ENCODE measurements around the gene CD5L.

CD5L gene

DNA sequence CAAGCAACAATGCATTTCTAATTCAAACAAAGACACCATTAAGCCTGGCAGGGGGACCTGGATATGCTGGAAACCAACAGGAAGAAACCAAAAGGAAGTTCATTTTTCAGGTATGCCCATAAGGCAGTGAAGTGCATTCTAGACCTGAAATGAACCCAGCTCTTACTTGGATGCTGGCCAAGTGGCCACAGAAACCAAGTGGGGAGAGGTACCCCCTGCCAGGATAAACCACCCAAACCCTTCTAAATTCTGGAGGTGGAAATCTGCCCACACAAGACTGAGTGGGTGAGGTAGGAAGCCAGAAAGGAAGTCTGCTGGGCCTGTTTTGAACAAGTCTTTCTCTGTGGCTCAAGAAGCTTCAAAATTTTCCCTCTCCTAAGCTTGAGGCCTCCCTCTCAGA lies 2.6 kb downstream of the CD5L start:
- H3K4me1 ChIP-seq (ENCODE audit: control insufficient read depth, insufficient read depth, low read length) = no peaks in the 10 kb centered on the region
- no peaks in the 10 kb centered on the region for H3K27me3 ChIP-seq (ENCODE audit: control insufficient read depth, insufficient read depth, low read length)
- H3K36me3 ChIP-seq (ENCODE audit: control insufficient read depth, insufficient read depth, low read length) = no peaks in the 10 kb centered on the region
- no peak overlapping the region for H3K4me3 ChIP-seq (ENCODE audit: low read length)
- H3K9ac ChIP-seq (ENCODE audit: low read length) = no peak overlapping the region
- no peaks in the 10 kb centered on the region for H3K9me3 ChIP-seq (ENCODE audit: control insufficient read depth, low read length)

DNA sequence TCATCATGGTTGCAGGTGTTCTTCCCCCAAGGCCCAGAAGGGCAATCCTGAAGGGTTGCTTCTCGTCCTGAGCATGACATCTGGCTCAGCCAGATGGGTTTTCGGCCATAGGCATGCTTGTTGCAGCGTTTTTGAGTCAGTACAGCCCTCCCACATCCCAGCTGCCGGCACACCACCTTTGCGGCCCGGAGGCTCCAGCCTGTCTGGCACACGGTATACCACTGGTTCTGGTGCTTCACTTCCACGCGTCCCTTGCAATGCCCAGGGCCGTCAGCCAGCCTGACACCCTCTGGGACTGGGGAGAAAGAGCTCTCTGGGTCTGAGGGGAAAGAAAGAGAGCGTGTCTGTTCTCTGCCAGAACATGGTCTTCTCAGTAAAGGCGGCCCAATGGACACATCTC lies 7.2 kb downstream of the CD5L start:
- Histone ChIP-seq H3K4me3 (ENCODE audit: low read length) (no peak overlapping the region), H3K9me3 (ENCODE audit: control insufficient read depth, low read length) (no peaks in the 10 kb centered on the region), H3K27me3 (ENCODE audit: control insufficient read depth, insufficient read depth, low read length) (no peaks in the 10 kb centered on the region), H3K36me3 (ENCODE audit: control insufficient read depth, insufficient read depth, low read length) (no peaks in the 10 kb centered on the region), H3K9ac (ENCODE audit: low read length) (no peak overlapping the region), H3K4me1 (ENCODE audit: control insufficient read depth, insufficient read depth, low read length) (no peaks in the 10 kb centered on the region)

DNA sequence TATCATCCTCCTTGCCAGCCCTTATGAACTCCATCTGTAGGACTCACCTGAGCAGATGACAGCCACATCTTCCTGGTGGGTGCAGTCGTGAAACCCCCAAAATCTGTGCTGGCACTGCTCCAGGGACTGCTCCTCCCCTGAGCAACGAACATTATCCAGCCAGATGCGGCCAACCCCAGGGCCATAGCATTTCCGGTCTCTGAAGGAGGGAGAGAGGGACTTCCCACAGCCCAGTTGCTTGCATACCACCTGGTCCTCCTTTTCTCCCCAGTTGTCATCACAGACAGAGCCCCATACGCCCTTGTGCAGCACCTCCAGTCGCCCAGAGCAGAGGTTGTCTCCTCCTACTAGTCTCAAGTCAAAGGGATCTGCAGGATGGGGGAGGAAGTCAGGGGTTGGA lies 8.5 kb downstream of the CD5L start:
- H3K4me3 ChIP-seq (ENCODE audit: low read length) = no peak overlapping the region
- H3K9me3 ChIP-seq (ENCODE audit: control insufficient read depth, low read length) = no peaks in the 10 kb centered on the region
- H3K36me3 ChIP-seq (ENCODE audit: control insufficient read depth, insufficient read depth, low read length) = no peaks in the 10 kb centered on the region
- H3K27me3 ChIP-seq (ENCODE audit: control insufficient read depth, insufficient read depth, low read length) = no peaks in the 10 kb centered on the region
- H3K9ac ChIP-seq (ENCODE audit: low read length) = no peak overlapping the region
- H3K4me1 ChIP-seq (ENCODE audit: control insufficient read depth, insufficient read depth, low read length) = no peaks in the 10 kb centered on the region

DNA sequence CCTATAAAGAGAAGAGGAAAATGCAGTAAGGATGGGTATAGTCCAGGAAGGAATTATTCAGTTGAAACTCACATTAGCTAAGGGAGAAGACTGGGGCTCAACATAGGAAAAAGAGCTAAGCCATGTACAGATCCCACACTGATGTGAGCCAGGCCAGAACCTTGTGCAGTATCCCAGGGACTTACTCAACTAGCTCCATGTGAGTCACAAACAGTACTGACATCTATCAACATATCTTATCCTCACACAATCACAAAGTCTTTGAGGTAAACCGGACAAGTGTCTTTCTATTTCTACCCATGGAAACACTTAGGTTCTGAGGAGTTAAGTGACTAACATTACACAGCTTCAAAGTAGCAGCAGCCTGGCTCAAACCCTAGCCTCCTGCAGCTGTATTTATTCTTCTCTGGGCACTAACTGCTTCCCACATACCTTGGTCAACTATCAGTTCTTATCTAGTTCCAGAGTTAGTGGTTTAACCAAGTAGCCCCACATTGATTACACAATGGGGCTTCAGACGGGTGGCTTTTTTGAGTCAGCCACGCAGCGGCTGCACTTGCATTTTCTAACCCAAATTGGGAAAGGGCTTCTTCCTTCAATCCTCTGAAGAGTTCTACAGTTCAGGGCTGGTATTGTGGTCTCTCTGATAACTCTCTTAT lies 9.5 kb downstream of the CD5L start:
- Histone ChIP-seq H3K9me3 (ENCODE audit: control insufficient read depth, low read length) (no peaks in the 10 kb centered on the region), H3K27me3 (ENCODE audit: control insufficient read depth, insufficient read depth, low read length) (no peaks in the 10 kb centered on the region), H3K4me1 (ENCODE audit: control insufficient read depth, insufficient read depth, low read length) (no peaks in the 10 kb centered on the region), H3K4me3 (ENCODE audit: low read length) (no peak overlapping the region), H3K9ac (ENCODE audit: low read length) (no peak overlapping the region), H3K36me3 (ENCODE audit: control insufficient read depth, insufficient read depth, low read length) (no peaks in the 10 kb centered on the region)

DNA sequence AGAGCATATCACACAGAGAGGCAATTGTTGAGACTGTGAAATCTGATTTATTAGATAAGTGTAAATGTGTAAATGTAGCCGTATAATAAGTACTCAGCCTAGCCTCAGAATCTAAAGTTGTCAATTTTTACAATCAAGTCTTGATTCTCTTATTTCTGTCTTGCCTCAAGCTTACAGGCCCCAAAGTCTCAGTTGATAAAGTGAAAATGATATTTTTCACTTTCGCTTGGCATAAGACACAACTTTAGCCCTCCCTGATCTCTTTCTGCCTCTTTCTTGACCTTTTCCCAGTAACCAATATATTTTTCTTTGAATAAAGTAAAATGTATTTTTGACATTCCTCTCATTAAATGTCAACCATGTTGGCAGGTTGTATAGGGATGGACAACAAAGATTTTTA lies 10.7 kb downstream of the CD5L start:
- no peak overlapping the region for H3K4me3 ChIP-seq (ENCODE audit: low read length)
- no peaks in the 10 kb centered on the region for H3K4me1 ChIP-seq (ENCODE audit: control insufficient read depth, insufficient read depth, low read length)
- no peaks in the 10 kb centered on the region for H3K36me3 ChIP-seq (ENCODE audit: control insufficient read depth, insufficient read depth, low read length)
- H3K27me3 ChIP-seq (ENCODE audit: control insufficient read depth, insufficient read depth, low read length) = no peaks in the 10 kb centered on the region
- no peak overlapping the region for H3K9ac ChIP-seq (ENCODE audit: low read length)
- H3K9me3 ChIP-seq (ENCODE audit: control insufficient read depth, low read length) = no peaks in the 10 kb centered on the region

DNA sequence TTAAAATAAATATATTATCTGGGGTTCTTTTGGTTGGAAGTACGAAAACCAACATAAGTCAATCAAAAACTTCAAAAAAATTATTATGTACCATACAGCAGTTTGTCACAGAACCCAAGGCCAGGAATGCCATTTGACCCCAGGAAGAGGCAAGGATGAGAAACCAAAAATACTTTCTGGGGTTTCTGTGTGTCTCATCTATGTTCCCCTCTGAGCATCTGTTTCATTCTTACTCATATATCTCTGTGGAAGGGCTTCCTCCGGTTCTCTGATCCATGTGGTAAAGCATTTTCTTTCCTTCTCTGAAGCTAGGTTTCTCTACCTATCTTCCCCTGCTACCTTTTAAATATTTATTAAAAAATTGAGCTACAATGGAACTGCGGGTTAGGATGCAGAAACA lies 11.9 kb downstream of the CD5L start:
- Histone ChIP-seq H3K36me3 (ENCODE audit: control insufficient read depth, insufficient read depth, low read length) (no peaks in the 10 kb centered on the region), H3K4me1 (ENCODE audit: control insufficient read depth, insufficient read depth, low read length) (no peaks in the 10 kb centered on the region), H3K27me3 (ENCODE audit: control insufficient read depth, insufficient read depth, low read length) (no peaks in the 10 kb centered on the region), H3K4me3 (ENCODE audit: low read length) (no peak overlapping the region), H3K9ac (ENCODE audit: low read length) (no peak overlapping the region), H3K9me3 (ENCODE audit: control insufficient read depth, low read length) (no peaks in the 10 kb centered on the region)

DNA sequence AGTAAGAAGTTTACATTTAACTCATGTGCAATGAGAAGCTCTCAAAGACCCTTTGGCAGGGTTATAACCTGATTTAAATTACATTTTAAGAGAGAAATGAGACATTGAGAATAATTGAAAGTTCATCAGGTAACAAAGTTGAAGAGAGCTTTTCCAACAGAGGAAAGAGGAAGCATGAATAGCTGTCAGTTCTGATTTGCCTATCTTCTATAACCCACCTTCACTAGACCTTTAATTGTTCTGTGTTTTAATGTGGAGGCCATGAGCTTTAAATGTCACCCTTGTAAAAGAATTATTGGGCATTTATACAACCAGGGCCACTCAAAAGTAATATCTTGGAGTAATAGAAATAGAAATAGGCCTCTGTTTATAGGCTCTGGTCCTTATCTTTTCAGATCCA lies 12.4 kb downstream of the CD5L start:
- Histone ChIP-seq H3K4me1 (ENCODE audit: control insufficient read depth, insufficient read depth, low read length) (no peaks in the 10 kb centered on the region), H3K27me3 (ENCODE audit: control insufficient read depth, insufficient read depth, low read length) (no peaks in the 10 kb centered on the region), H3K9ac (ENCODE audit: low read length) (no peak overlapping the region), H3K9me3 (ENCODE audit: control insufficient read depth, low read length) (no peaks in the 10 kb centered on the region), H3K36me3 (ENCODE audit: control insufficient read depth, insufficient read depth, low read length) (no peaks in the 10 kb centered on the region), H3K4me3 (ENCODE audit: low read length) (no peak overlapping the region)

DNA sequence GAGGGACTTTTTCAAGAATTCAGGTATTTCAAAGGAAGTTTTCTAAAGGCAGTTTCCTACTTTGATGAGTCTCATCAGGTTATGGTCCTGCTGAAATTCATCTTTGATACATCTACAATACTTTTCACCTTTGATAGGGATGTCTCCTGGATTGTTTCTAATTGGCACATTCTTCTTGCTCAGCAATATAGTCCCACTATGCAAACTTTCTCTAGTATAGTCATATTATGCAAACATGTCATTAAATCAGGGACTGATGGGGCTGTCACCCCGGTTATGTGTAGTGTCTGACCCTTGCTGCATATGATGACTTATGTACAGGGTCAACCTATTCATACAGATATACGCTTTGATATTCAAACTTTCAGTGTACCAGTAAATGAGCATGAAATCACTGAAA lies 21.3 kb downstream of the CD5L start:
- Histone ChIP-seq H3K4me1 (ENCODE audit: control insufficient read depth, insufficient read depth, low read length) (no peaks in the 10 kb centered on the region), H3K4me3 (ENCODE audit: low read length) (no peak overlapping the region), H3K9me3 (ENCODE audit: control insufficient read depth, low read length) (no peaks in the 10 kb centered on the region), H3K9ac (ENCODE audit: low read length) (no peak overlapping the region), H3K36me3 (ENCODE audit: control insufficient read depth, insufficient read depth, low read length) (no peaks in the 10 kb centered on the region), H3K27me3 (ENCODE audit: control insufficient read depth, insufficient read depth, low read length) (no peaks in the 10 kb centered on the region)

DNA sequence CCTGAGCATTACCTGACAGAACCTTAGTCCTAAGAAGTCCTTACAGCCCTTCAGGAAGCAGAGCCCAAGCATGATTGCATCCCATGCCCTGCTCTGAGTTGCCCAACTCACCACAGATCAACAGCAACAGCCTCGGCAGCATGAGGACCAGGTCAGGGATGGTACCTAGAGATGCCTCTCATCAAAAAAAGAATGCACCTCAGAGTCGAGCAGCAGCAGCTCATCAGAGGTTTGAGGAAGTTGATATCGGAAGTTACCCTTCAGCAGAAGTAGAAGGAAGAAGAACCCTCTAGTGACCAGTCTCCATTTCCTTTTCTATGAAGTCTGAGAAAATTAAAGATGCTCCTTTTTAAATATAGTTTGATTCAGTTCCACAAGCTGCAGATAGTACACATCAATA lies 21.7 kb downstream of the CD5L start, which contains the start of gene FCRL1:
Gene FCRL1 (minus strand): TSS at position 225 of the 400 bp plus-strand sequence. CDS start 83 bp downstream, at position 142.
- Histone ChIP-seq H3K27me3 (ENCODE audit: control insufficient read depth, insufficient read depth, low read length) (no peaks in the 10 kb centered on the region), H3K9ac (ENCODE audit: low read length) (no peak within 1 kb of the TSS), H3K36me3 (ENCODE audit: control insufficient read depth, insufficient read depth, low read length) (no peaks in the 10 kb centered on the region), H3K4me3 (ENCODE audit: low read length) (no peak within 1 kb of the TSS), H3K9me3 (ENCODE audit: control insufficient read depth, low read length) (no peaks in the 10 kb centered on the region), H3K4me1 (ENCODE audit: control insufficient read depth, insufficient read depth, low read length) (no peaks in the 10 kb centered on the region)

DNA sequence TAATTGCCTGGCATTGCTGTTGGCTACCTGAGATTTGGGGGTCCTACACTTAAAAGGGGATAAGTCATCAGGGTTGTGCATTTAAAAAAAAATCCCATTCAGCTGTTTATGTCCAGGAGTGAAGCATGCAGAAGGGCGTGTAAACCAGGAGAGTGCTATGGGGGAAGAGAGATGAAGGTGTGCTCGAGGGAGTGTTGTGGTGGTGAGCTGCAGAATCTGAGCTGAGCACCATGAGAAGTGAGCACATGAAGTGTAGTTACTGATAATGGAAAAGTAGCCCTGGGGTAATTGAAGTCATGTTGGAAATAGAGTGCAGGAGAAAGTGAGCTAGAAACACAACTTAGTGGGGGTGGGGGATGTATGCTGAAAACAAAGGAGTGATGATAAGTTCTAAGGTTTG lies 22.4 kb downstream of the CD5L start:
- Histone ChIP-seq H3K27me3 (ENCODE audit: control insufficient read depth, insufficient read depth, low read length) (no peaks in the 10 kb centered on the region), H3K36me3 (ENCODE audit: control insufficient read depth, insufficient read depth, low read length) (no peaks in the 10 kb centered on the region), H3K9ac (ENCODE audit: low read length) (no peak overlapping the region), H3K4me3 (ENCODE audit: low read length) (no peak overlapping the region), H3K9me3 (ENCODE audit: control insufficient read depth, low read length) (no peaks in the 10 kb centered on the region), H3K4me1 (ENCODE audit: control insufficient read depth, insufficient read depth, low read length) (no peaks in the 10 kb centered on the region)

DNA sequence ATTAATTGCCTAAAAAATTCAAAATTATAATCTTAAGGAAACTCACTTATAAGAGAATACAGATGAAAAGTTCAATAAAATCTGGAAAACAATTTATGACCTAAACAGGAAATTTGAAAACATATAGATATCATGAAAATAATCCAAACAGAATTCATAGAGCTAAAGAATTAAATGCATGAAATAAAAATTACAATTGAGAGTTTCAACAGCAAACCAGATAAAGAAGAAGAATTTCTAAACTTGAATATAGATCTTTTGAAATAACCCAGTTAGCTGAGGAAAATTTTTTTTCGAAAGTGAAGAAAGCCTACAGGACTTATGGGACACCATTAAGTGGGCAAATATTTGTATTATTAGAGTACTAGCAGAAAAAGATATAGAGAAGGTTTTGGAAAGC lies 28.3 kb downstream of the CD5L start:
- Histone ChIP-seq H3K27me3 (ENCODE audit: control insufficient read depth, insufficient read depth, low read length) (no peaks in the 10 kb centered on the region), H3K4me3 (ENCODE audit: low read length) (no peak overlapping the region), H3K9me3 (ENCODE audit: control insufficient read depth, low read length) (no peaks in the 10 kb centered on the region), H3K9ac (ENCODE audit: low read length) (no peak overlapping the region), H3K36me3 (ENCODE audit: control insufficient read depth, insufficient read depth, low read length) (no peaks in the 10 kb centered on the region), H3K4me1 (ENCODE audit: control insufficient read depth, insufficient read depth, low read length) (no peaks in the 10 kb centered on the region)

DNA sequence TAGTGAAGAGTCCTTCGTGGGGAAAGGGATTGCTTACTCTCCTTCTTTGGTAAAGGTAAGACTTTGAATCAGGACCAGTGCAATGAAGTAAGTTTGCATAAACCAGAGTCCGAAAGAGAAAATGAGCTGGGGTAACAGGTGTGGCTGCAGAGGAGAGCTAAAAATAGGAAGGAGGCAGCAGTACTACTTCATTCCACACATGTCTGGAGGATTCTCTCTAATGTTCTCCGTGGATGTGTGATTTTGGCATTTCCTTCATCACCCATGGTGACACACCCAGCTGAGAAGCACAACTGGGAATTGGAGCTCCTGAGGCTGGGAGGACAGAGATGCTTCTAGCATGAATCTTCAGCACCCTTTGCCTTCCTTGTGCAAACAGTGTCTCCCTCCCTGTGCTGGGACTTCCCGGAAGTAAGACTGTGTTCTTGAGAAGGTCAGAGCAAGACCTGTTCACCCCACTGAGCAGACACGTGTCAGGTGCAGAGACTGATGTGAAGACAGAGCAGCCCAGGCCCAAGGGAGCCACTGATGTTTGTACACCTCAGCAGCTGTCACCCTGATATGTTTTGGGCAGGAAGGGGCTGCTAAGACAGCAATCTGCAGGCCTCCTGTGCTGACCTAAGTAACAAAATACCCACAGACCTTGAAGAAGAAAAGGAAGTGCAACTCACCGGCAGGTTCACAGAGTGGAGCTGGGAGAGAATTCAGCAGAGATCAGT lies 35.0 kb downstream of the CD5L start:
- no peaks in the 10 kb centered on the region for H3K27me3 ChIP-seq (ENCODE audit: control insufficient read depth, insufficient read depth, low read length)
- H3K4me3 ChIP-seq (ENCODE audit: low read length) = no peak overlapping the region
- no peaks in the 10 kb centered on the region for H3K36me3 ChIP-seq (ENCODE audit: control insufficient read depth, insufficient read depth, low read length)
- no peaks in the 10 kb centered on the region for H3K9me3 ChIP-seq (ENCODE audit: control insufficient read depth, low read length)
- H3K9ac ChIP-seq (ENCODE audit: low read length) = no peak overlapping the region
- H3K4me1 ChIP-seq (ENCODE audit: control insufficient read depth, insufficient read depth, low read length) = no peaks in the 10 kb centered on the region

All from mucosa of stomach (tissue), 1 donor.